ENCODE results near the gene SMAD5.

The SMAD5 gene

DNA sequence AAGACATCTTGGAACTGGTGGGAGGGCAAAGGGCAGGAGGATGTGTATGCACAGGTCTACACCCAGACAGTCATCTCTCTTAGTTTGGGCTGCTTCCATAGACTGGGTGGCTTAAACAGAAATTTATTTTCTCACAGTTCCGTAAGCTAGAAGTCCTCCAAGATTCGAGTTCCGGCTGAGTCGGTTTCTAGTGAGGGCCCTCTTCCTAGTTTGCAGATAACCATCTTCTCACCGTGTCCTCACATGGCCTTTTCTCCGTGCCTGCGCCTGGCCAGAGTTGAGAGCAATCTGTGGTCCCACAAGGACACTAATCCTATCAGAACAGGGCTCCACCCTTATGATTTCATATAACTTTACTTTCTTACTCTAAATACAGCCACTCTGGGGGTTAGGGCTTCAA lies 56.2 kb downstream of the SMAD5 start:
- Histone ChIP-seq H3K36me3 (ENCODE audit: insufficient read depth, low read length) (peaks cover 10% of the 10 kb centered on the region; the same call in 1 of the 2 replicates), H3K79me2 (ENCODE audit: insufficient read depth, low read length) (no peaks in the 10 kb centered on the region), H3K27ac (ENCODE audit: low read depth, low read length, poor library complexity, severe bottlenecking) (no peak overlapping the region), H3F3A (ENCODE audit: insufficient read depth, low read length) (no peaks in the 10 kb centered on the region), H3K27me3 (ENCODE audit: insufficient read depth, low read length) (no peaks in the 10 kb centered on the region), H3K9me3 (ENCODE audit: low read length) (no peaks in the 10 kb centered on the region), H3K9ac (ENCODE audit: low read length) (no peak overlapping the region), H3K9me2 (ENCODE audit: low read depth, low read length) (no peaks in the 10 kb centered on the region), H3K4me1 (ENCODE audit: insufficient read depth, low read length, severe bottlenecking) (no peaks in the 10 kb centered on the region), H2AFZ (ENCODE audit: low read length) (no peak overlapping the region), H4K20me1 (ENCODE audit: insufficient read depth, low read length) (no peaks in the 10 kb centered on the region), H3K4me3 (ENCODE audit: low read depth, low read length, poor library complexity, severe bottlenecking) (no peak overlapping the region), H3K4me2 (ENCODE audit: low read length) (no peak overlapping the region)
- TF ChIP-seq, protein P1, sequence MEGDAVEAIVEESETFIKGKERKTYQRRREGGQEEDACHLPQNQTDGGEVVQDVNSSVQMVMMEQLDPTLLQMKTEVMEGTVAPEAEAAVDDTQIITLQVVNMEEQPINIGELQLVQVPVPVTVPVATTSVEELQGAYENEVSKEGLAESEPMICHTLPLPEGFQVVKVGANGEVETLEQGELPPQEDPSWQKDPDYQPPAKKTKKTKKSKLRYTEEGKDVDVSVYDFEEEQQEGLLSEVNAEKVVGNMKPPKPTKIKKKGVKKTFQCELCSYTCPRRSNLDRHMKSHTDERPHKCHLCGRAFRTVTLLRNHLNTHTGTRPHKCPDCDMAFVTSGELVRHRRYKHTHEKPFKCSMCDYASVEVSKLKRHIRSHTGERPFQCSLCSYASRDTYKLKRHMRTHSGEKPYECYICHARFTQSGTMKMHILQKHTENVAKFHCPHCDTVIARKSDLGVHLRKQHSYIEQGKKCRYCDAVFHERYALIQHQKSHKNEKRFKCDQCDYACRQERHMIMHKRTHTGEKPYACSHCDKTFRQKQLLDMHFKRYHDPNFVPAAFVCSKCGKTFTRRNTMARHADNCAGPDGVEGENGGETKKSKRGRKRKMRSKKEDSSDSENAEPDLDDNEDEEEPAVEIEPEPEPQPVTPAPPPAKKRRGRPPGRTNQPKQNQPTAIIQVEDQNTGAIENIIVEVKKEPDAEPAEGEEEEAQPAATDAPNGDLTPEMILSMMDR (IDR thresholded peaks at IDR 0.05; ENCODE audit: low read length) = no peak
- TF ChIP-seq EZH2 (IDR thresholded peaks at IDR 0.05; ENCODE audit: borderline replicate concordance, low read length) = no peak

DNA sequence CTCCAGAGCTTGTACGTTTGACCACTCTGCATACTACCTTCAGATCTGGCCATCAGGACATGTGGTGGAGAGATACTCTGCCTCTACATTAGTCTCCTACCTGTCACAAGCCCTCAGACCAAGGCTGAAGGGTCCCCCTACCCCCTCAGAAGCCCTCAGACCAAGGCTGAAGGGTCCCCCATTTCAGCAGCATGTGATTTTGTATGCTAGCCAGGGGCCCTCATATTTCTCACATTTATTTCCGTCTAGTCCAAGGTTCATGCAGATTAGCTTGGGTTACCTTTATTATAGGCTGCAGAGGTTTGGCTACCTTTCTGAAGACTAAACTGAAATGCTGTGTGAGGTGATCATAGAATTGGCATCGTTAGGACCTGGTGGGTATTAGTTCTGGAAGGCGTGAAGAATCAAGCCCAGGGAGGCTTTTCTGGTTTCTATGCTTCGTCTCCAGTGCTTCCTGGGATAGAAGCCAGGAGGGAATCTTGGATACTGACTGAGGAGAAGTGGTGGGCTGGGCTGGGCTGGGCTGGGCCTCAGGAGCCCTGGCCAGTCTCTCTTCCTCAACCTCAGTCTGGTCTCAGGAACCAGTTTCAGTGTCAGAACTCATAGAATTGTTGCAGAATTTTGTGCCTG lies 57.6 kb downstream of the SMAD5 start:
- no peak overlapping the region for H3K9ac ChIP-seq (ENCODE audit: low read length)
- H3K27me3 ChIP-seq (ENCODE audit: insufficient read depth, low read length) = no peaks in the 10 kb centered on the region
- H3K79me2 ChIP-seq (ENCODE audit: insufficient read depth, low read length) = no peaks in the 10 kb centered on the region
- no peak overlapping the region for H3K4me3 ChIP-seq (ENCODE audit: low read depth, low read length, poor library complexity, severe bottlenecking)
- no peaks in the 10 kb centered on the region for H3K9me2 ChIP-seq (ENCODE audit: low read depth, low read length)
- no peaks in the 10 kb centered on the region for H4K20me1 ChIP-seq (ENCODE audit: insufficient read depth, low read length)
- H3F3A ChIP-seq (ENCODE audit: insufficient read depth, low read length) = no peaks in the 10 kb centered on the region
- no peak for TF ChIP-seq EZH2 (IDR thresholded peaks at IDR 0.05; ENCODE audit: borderline replicate concordance, low read length)
- TF ChIP-seq, protein P1 (IDR thresholded peaks at IDR 0.05; ENCODE audit: low read length) = no peak
- H3K4me1 ChIP-seq (ENCODE audit: insufficient read depth, low read length, severe bottlenecking) = no peaks in the 10 kb centered on the region
- peaks cover 10% of the 10 kb centered on the region; the same call in 1 of the 2 replicates for H3K36me3 ChIP-seq (ENCODE audit: insufficient read depth, low read length)
- no peak overlapping the region for H3K27ac ChIP-seq (ENCODE audit: low read depth, low read length, poor library complexity, severe bottlenecking)
- H3K9me3 ChIP-seq (ENCODE audit: low read length) = no peaks in the 10 kb centered on the region
- no peak overlapping the region for H3K4me2 ChIP-seq (ENCODE audit: low read length)
- H2AFZ ChIP-seq (ENCODE audit: low read length) = no peak overlapping the region

DNA sequence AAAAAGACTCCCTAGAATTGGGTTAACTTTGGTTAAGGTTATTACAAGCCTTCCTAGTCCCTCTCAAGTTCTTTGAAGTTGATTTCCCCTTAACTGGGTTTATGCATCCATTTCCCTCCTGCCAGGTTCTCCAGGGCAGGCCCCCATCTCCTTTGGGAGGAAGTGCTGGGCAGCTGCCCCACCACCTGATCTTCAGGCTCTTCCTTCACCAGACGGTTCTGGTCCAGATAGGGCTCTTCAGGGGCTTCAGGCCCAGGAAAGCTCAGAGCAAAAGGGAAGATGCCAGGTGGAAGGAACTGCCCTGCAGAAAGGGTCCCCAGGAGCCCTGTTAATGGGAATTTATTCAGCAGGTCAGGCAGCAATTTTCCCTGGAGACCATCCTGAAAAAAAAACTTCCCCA lies 58.3 kb downstream of the SMAD5 start:
- no peaks in the 10 kb centered on the region for H4K20me1 ChIP-seq (ENCODE audit: insufficient read depth, low read length)
- H2AFZ ChIP-seq (ENCODE audit: low read length) = no peak overlapping the region
- H3K4me3 ChIP-seq (ENCODE audit: low read depth, low read length, poor library complexity, severe bottlenecking) = no peak overlapping the region
- H3K4me1 ChIP-seq (ENCODE audit: insufficient read depth, low read length, severe bottlenecking) = no peaks in the 10 kb centered on the region
- no peaks in the 10 kb centered on the region for H3K27me3 ChIP-seq (ENCODE audit: insufficient read depth, low read length)
- no peak overlapping the region for H3K27ac ChIP-seq (ENCODE audit: low read depth, low read length, poor library complexity, severe bottlenecking)
- no peaks in the 10 kb centered on the region for H3K9me3 ChIP-seq (ENCODE audit: low read length)
- H3K9me2 ChIP-seq (ENCODE audit: low read depth, low read length) = no peaks in the 10 kb centered on the region
- H3K79me2 ChIP-seq (ENCODE audit: insufficient read depth, low read length) = no peaks in the 10 kb centered on the region
- H3K36me3 ChIP-seq (ENCODE audit: insufficient read depth, low read length) = peaks cover 10% of the 10 kb centered on the region; the same call in 1 of the 2 replicates
- H3K9ac ChIP-seq (ENCODE audit: low read length) = no peak overlapping the region
- TF ChIP-seq, protein P1 (IDR thresholded peaks at IDR 0.05; ENCODE audit: low read length) = no peak
- TF ChIP-seq EZH2 (IDR thresholded peaks at IDR 0.05; ENCODE audit: borderline replicate concordance, low read length) = no peak
- no peaks in the 10 kb centered on the region for H3F3A ChIP-seq (ENCODE audit: insufficient read depth, low read length)
- no peak overlapping the region for H3K4me2 ChIP-seq (ENCODE audit: low read length)
